KBM-7 (cell line): ENCODE results near the gene AHNAK2.

Source experiments
- DNase-seq: peaks from one replicate; pipeline ENCODE4 v3.0.0-alpha.2; 2015
- in situ Hi-C: fragments of 300-500 bp; cut with MboI; formaldehyde crosslinking; loops from 2 replicates; pipeline ENCODE4 v1.14.3; 2020; ENCODE audit warnings: low sequenced_read_pairs, low pct_unique_long_range_greater_than_20kb, mixed read lengths

AHNAK2 gene

GRCh38 chr14:104933746-104934733, 44.1 kb downstream of the AHNAK2 start:
- no peak for DNase-seq
- in situ Hi-C loops: no loop called here

- peak; percentile 84 for DNase-seq
- in situ Hi-C loops: no loop called here
These were observed 45.2 kb downstream of the AHNAK2 start for GRCh38 chr14:104932676-104933631.

GRCh38 chr14:104931771-104932675, 46.2 kb downstream of the AHNAK2 start:
- in situ Hi-C loops: no loop called here
- DNase-seq: no peak

GRCh38 chr14:104931304-104931770, 46.8 kb downstream of the AHNAK2 start:
- DNase-seq: no peak
- in situ Hi-C loops: no loop called here

- in situ Hi-C loops: no loop called here
- DNase-seq: no peak
These were observed 47.5 kb downstream of the AHNAK2 start for GRCh38 chr14:104930526-104931303.

- in situ Hi-C loops: no loop called here
- no peak for DNase-seq
These were observed 48.6 kb downstream of the AHNAK2 start for GRCh38 chr14:104929268-104930230.

GRCh38 chr14:104928391-104929133, 49.6 kb downstream of the AHNAK2 start:
- no peak for DNase-seq
- in situ Hi-C loops: no loop called here

GRCh38 chr14:104927901-104928300, 50.3 kb downstream of the AHNAK2 start:
- in situ Hi-C loops: no loop called here
- no peak for DNase-seq

GRCh38 chr14:104927432-104927816, 50.8 kb downstream of the AHNAK2 start:
- in situ Hi-C loops: no loop called here
- no peak for DNase-seq

GRCh38 chr14:104926619-104927431, 51.3 kb downstream of the AHNAK2 start:
- in situ Hi-C loops: no loop called here
- peak; percentile 80 for DNase-seq

- in situ Hi-C loops: no loop called here
- DNase-seq: no peak
These were observed 52.1 kb downstream of the AHNAK2 start for GRCh38 chr14:104925855-104926609.

GRCh38 chr14:104925214-104925854, 52.8 kb downstream of the AHNAK2 start:
- in situ Hi-C loops: no loop called here
- DNase-seq: peak; percentile 18

- in situ Hi-C loops: no loop called here
- DNase-seq: peak; percentile 89
These were observed 53.6 kb downstream of the AHNAK2 start, which contains the start of gene PLD4 for GRCh38 chr14:104924421-104925213. Gene PLD4 (plus strand): TSS chr14:104924879. CDS start chr14:104927141, 2,262 bp downstream.
